Activated naive CD8-positive, alpha-beta T cell treated with anti-CD3 and anti-CD28 coated beads for 36 hours (primary cell): Measurements from ENCODE around the gene MYL11. TPM values are rescaled to one million over a fixed set of nuclear protein-coding genes. Genes with fewer than 3 reads are reported as not detected.
A peak's percentile ranks its signal among the peaks of the same experiment; 100 is the strongest.
"Not testable (repeated sequence)": the region's sequence is repeated elsewhere in the genome, so short reads cannot be mapped to it uniquely, and the experiment has no call there.

Experiments used
- DNase-seq: peaks from one replicate; pipeline ENCODE4 v3.0.0; 2021
- H3K27ac Mint-ChIP-seq: one replicate; pipeline ENCODE4 v1.8.0; 2022; ENCODE audit warnings: mild to moderate bottlenecking, moderate library complexity, mixed read lengths
- H3K27me3 Mint-ChIP-seq: one replicate; pipeline ENCODE4 v1.8.0; 2022; ENCODE audit warnings: mild to moderate bottlenecking, mixed read lengths
- H3K36me3 Mint-ChIP-seq: one replicate; pipeline ENCODE4 v1.8.0; 2021; ENCODE audit warnings: mild to moderate bottlenecking, mixed read lengths
- H3K4me1 Mint-ChIP-seq: one replicate; pipeline ENCODE4 v1.8.0; 2021; ENCODE audit warnings: mixed read lengths
- H3K4me3 Mint-ChIP-seq: one replicate; pipeline ENCODE4 v1.8.0; 2022; ENCODE audit warnings: mild to moderate bottlenecking, moderate library complexity, mixed read lengths
- H3K9me3 Mint-ChIP-seq: one replicate; pipeline ENCODE4 v1.8.0; 2022; ENCODE audit warnings: mixed read lengths
- total RNA-seq, 2 experiments: library from RNA; stranded (reverse); gene quantifications; one replicate each; pipeline ENCODE4 v1.2.3, GENCODE V29; 2021

MYL11 gene
- 1 to 10 TPM; 1.2 to 1.5 TPM for total RNA-seq

GRCh38 chr16:30374538-30374937 lies at the start of gene MYL11:
TSS of gene MYL11 (plus strand) at chr16:30374802. CDS start at chr16:30374858, 56 bp downstream.
- Mint-ChIP-seq H3K27me3 (peaks cover 6% of the 10 kb centered on the region), H3K27ac (peak within 1 kb of the TSS; percentile 48), H3K4me1 (peaks cover 30% of the 10 kb centered on the region), H3K4me3 (no peak within 1 kb of the TSS), H3K9me3 (no peaks in the 10 kb centered on the region), H3K36me3 (peaks cover 19% of the 10 kb centered on the region)
- no peak for DNase-seq

GRCh38 chr16:30334473-30334989 lies 40.1 kb upstream of the MYL11 start:
- peak; percentile 89 for DNase-seq
- peak overlapping the region; percentile 91 for H3K27ac Mint-ChIP-seq
- H3K36me3 Mint-ChIP-seq, H3K9me3 Mint-ChIP-seq, H3K27me3 Mint-ChIP-seq: not testable (repeated sequence)
- H3K4me3 Mint-ChIP-seq: peak overlapping the region; percentile 96
- peaks cover 17% of the 10 kb centered on the region for H3K4me1 Mint-ChIP-seq

GRCh38 chr16:30335028-30335597 lies 39.5 kb upstream of the MYL11 start:
- Mint-ChIP-seq H3K27ac (peak overlapping the region; percentile 80), H3K4me3 (peak overlapping the region; percentile 84), H3K4me1 (peaks cover 17% of the 10 kb centered on the region)
- not testable (repeated sequence) for H3K36me3 Mint-ChIP-seq, H3K9me3 Mint-ChIP-seq, H3K27me3 Mint-ChIP-seq
- DNase-seq: peak; percentile 87

GRCh38 chr16:30335598-30336474 lies 38.8 kb upstream of the MYL11 start:
- Mint-ChIP-seq H3K4me3 (peak overlapping the region; percentile 84), H3K9me3 (no peaks in the 10 kb centered on the region), H3K4me1 (peaks cover 18% of the 10 kb centered on the region), H3K27me3 (no peaks in the 10 kb centered on the region), H3K36me3 (peaks cover 1% of the 10 kb centered on the region), H3K27ac (peak overlapping the region; percentile 78)
- peak; percentile 39 for DNase-seq

GRCh38 chr16:30337964-30338357 lies 36.6 kb upstream of the MYL11 start:
- not testable (repeated sequence) for H3K9me3 Mint-ChIP-seq, DNase-seq

GRCh38 chr16:30338715-30339114 lies 35.9 kb upstream of the MYL11 start:
- not testable (repeated sequence) for H3K27me3 Mint-ChIP-seq, DNase-seq, H3K9me3 Mint-ChIP-seq, H3K36me3 Mint-ChIP-seq, H3K27ac Mint-ChIP-seq, H3K4me3 Mint-ChIP-seq
- peaks cover 13% of the 10 kb centered on the region for H3K4me1 Mint-ChIP-seq

More at GRCh38 chr16:30337964-30338357, 36.6 kb upstream of the MYL11 start:
- not testable (repeated sequence) for H3K4me3 Mint-ChIP-seq, H3K27ac Mint-ChIP-seq, H3K27me3 Mint-ChIP-seq, H3K36me3 Mint-ChIP-seq
- H3K4me1 Mint-ChIP-seq: peaks cover 13% of the 10 kb centered on the region

GRCh38 chr16:30340621-30341020 lies 34.0 kb upstream of the MYL11 start:
- no peak overlapping the region for H3K27ac Mint-ChIP-seq
- H3K27me3 Mint-ChIP-seq: no peaks in the 10 kb centered on the region
- peaks cover 11% of the 10 kb centered on the region for H3K4me1 Mint-ChIP-seq
- DNase-seq: no peak
- no peaks in the 10 kb centered on the region for H3K9me3 Mint-ChIP-seq
- H3K36me3 Mint-ChIP-seq: no peaks in the 10 kb centered on the region
- no peak overlapping the region for H3K4me3 Mint-ChIP-seq

- not testable (repeated sequence) for H3K4me3 Mint-ChIP-seq, H3K27ac Mint-ChIP-seq, H3K27me3 Mint-ChIP-seq, DNase-seq, H3K36me3 Mint-ChIP-seq, H3K9me3 Mint-ChIP-seq, H3K4me1 Mint-ChIP-seq
Observed at GRCh38 chr16:30341971-30342370, 32.6 kb upstream of the MYL11 start.

GRCh38 chr16:30342751-30343490 lies 31.7 kb upstream of the MYL11 start:
- H3K4me1 Mint-ChIP-seq: peaks cover 6% of the 10 kb centered on the region
- no peaks in the 10 kb centered on the region for H3K9me3 Mint-ChIP-seq
- H3K4me3 Mint-ChIP-seq: no peak overlapping the region
- H3K27me3 Mint-ChIP-seq: no peaks in the 10 kb centered on the region
- no peak for DNase-seq
- no peaks in the 10 kb centered on the region for H3K36me3 Mint-ChIP-seq
- H3K27ac Mint-ChIP-seq: no peak overlapping the region

- not testable (repeated sequence) for H3K27ac Mint-ChIP-seq, H3K4me3 Mint-ChIP-seq, H3K36me3 Mint-ChIP-seq
Observed at GRCh38 chr16:30343491-30343820, 31.1 kb upstream of the MYL11 start.

GRCh38 chr16:30346286-30346685 lies 28.3 kb upstream of the MYL11 start:
- Mint-ChIP-seq H3K36me3 (peaks cover 18% of the 10 kb centered on the region), H3K4me3 (no peak overlapping the region), H3K27ac (no peak overlapping the region), H3K9me3 (no peaks in the 10 kb centered on the region), H3K27me3 (no peaks in the 10 kb centered on the region), H3K4me1 (peaks cover 18% of the 10 kb centered on the region)
- no peak for DNase-seq

More at GRCh38 chr16:30343491-30343820, 31.1 kb upstream of the MYL11 start:
- not testable (repeated sequence) for H3K27me3 Mint-ChIP-seq, DNase-seq, H3K9me3 Mint-ChIP-seq, H3K4me1 Mint-ChIP-seq

- no peak overlapping the region for H3K27ac Mint-ChIP-seq
- H3K36me3 Mint-ChIP-seq: peaks cover 33% of the 10 kb centered on the region
- no peaks in the 10 kb centered on the region for H3K27me3 Mint-ChIP-seq
- H3K9me3 Mint-ChIP-seq: no peaks in the 10 kb centered on the region
- DNase-seq: no peak
- peaks cover 27% of the 10 kb centered on the region for H3K4me1 Mint-ChIP-seq
- no peak overlapping the region for H3K4me3 Mint-ChIP-seq
Observed at GRCh38 chr16:30348113-30348512, 26.5 kb upstream of the MYL11 start.

- no peak for DNase-seq
- Mint-ChIP-seq H3K27me3 (no peaks in the 10 kb centered on the region), H3K4me1 (peaks cover 29% of the 10 kb centered on the region), H3K27ac (no peak overlapping the region), H3K9me3 (no peaks in the 10 kb centered on the region), H3K4me3 (no peak overlapping the region), H3K36me3 (peaks cover 34% of the 10 kb centered on the region)
Observed at GRCh38 chr16:30348929-30349328, 25.7 kb upstream of the MYL11 start.

- peak overlapping the region; percentile 72 for H3K27ac Mint-ChIP-seq
- no peak overlapping the region for H3K4me3 Mint-ChIP-seq
- H3K36me3 Mint-ChIP-seq: peaks cover 34% of the 10 kb centered on the region
- no peaks in the 10 kb centered on the region for H3K27me3 Mint-ChIP-seq
- DNase-seq: no peak
- no peaks in the 10 kb centered on the region for H3K9me3 Mint-ChIP-seq
- peaks cover 35% of the 10 kb centered on the region for H3K4me1 Mint-ChIP-seq
Observed at GRCh38 chr16:30349675-30350074, 24.9 kb upstream of the MYL11 start.
